ENCODE results near the gene CDCA4.

- TF ChIP-seq FOXM1 (IDR thresholded peaks at IDR 0.05; ENCODE audit: borderline replicate concordance, low read depth) (no peak), EP300 (IDR thresholded peaks at IDR 0.05; ENCODE audit: borderline replicate concordance) (no peak), NFIC (IDR thresholded peaks at IDR 0.05) (no peak), USF1 (IDR thresholded peaks at IDR 0.05) (no peak), TAF1 (IDR thresholded peaks at IDR 0.05; ENCODE audit: low read depth) (no peak), RAD21 (IDR thresholded peaks at IDR 0.05; ENCODE audit: low read depth) (no peak), YY1 (IDR thresholded peaks at IDR 0.05; ENCODE audit: low read depth) (no peak), MAX (IDR thresholded peaks at IDR 0.05) (no peak), EGR1 (IDR thresholded peaks at IDR 0.05) (no peak)
These were observed 51.1 kb downstream of the CDCA4 start for GRCh38 chr14:104969741-104970230.
